Neural progenitor cell (in vitro differentiated cells): ENCODE measurements around the gene SLC7A10.

Source experiments
- CTCF ChIP-seq: fragments of 200-600 bp; sonication (generic); IDR thresholded peaks from 2 replicates; pipeline ENCODE4 v1.5.1; 2017; ENCODE audit warnings: antibody characterized with exemption, mild to moderate bottlenecking
- EZH2 ChIP-seq: fragments of 200-600 bp; sonication (generic); IDR thresholded peaks from 2 replicates; pipeline ENCODE4 v1.6.1; 2017; ENCODE audit warnings: antibody characterized with exemption, mild to moderate bottlenecking, moderate library complexity

DNA sequence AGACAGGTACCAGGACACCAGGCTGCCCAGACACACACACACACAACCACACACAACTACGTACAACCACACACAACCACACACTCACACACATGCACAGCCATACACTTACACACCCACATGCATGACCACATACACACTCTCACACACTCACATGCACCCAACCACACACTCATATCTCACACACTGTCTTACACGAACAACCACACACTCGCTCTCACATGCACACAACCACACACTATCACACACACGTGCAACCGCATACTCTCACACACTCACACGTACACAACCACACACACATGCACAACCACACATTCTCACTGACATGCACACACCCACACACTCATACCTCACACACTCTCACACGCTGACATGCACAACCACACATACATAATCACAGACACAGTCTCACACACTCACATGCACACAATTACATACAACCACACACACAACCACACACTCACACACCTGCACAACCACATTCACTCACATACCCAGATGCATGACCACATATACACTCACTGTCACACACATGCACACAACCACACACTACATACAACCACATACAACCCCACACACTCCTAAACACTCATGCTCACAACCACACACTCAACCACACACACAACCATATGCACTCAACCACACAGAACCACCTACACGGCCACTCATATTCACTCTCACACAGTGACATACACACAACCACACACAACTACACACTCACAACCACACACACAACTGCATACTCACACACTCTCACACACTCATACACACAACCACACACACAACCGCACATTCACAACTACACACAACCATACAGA, 7.6 kb upstream of the SLC7A10 start:
- TF ChIP-seq CTCF (no peak), EZH2 (no peak)
